22Rv1 (cell line): Measurements from ENCODE around the gene ALG14.

Experiments used
- H3K27ac ChIP-seq: fragments of 450-650 bp; 2 replicates; pipeline ENCODE4 v1.5.1; 2017
- ZFX ChIP-seq: fragments of 450-650 bp; IDR thresholded peaks from 2 replicates; pipeline ENCODE4 v1.6.1; 2017; ENCODE audit warnings: antibody characterized with exemption, borderline replicate concordance
- TF ChIP-seq, protein P1 (sequence below): fragments of 450-650 bp; IDR thresholded peaks from 2 replicates; pipeline ENCODE4 v1.5.1; 2017; ENCODE audit warnings: mild to moderate bottlenecking

ALG14 gene

GRCh38 chr1:95006681-95007080, 66.1 kb downstream of the ALG14 start:
- no peak for TF ChIP-seq ZFX
- TF ChIP-seq, protein P1, sequence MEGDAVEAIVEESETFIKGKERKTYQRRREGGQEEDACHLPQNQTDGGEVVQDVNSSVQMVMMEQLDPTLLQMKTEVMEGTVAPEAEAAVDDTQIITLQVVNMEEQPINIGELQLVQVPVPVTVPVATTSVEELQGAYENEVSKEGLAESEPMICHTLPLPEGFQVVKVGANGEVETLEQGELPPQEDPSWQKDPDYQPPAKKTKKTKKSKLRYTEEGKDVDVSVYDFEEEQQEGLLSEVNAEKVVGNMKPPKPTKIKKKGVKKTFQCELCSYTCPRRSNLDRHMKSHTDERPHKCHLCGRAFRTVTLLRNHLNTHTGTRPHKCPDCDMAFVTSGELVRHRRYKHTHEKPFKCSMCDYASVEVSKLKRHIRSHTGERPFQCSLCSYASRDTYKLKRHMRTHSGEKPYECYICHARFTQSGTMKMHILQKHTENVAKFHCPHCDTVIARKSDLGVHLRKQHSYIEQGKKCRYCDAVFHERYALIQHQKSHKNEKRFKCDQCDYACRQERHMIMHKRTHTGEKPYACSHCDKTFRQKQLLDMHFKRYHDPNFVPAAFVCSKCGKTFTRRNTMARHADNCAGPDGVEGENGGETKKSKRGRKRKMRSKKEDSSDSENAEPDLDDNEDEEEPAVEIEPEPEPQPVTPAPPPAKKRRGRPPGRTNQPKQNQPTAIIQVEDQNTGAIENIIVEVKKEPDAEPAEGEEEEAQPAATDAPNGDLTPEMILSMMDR = no peak
- H3K27ac ChIP-seq = no peak overlapping the region

DNA sequence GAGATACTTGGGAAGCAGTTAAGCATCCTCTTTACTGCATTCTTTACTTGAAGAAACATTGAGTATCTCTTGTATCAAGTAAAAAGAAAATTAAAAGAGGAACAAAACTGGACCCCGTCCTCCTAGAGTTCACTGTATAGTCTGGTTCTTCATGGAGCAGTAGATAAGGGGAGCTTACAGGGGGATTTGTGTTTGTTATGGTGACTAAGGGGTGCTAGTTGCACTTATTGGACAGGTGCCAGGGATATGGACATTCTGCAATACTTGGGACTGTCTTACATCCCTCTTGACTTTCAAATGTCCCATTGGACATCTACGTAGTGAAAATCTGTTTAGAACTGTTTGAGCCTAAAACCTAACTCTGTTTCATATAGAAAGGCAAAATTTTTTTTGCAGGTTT, 67.2 kb downstream of the ALG14 start:
- no peak for TF ChIP-seq ZFX
- TF ChIP-seq, protein P1 = no peak
- no peak overlapping the region for H3K27ac ChIP-seq

DNA sequence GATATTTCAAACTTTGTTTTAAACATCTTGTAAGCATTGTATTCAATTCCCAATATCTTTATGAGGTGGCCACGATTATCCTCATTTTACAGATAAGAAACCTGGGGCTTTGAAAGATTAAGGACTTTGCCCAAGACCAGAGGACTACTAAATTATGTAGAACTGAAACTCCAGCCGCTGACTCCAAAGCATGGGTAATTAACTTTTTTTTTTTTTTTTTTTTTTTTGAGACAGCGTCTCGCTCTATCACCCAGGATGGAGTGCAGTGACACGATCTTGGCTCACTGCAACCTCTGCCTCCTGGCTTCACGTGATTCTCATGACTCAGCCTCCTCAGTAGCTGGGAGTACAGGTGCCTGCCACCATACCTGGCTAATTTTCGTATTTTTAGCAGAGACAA, 68.7 kb downstream of the ALG14 start:
- no peak overlapping the region for H3K27ac ChIP-seq
- TF ChIP-seq, protein P1 = no peak
- no peak for TF ChIP-seq ZFX

- TF ChIP-seq, protein P1 = no peak
- no peak for TF ChIP-seq ZFX
- H3K27ac ChIP-seq = no peak overlapping the region
Measured at GRCh38 chr1:95003433-95003738, 69.4 kb downstream of the ALG14 start.

DNA sequence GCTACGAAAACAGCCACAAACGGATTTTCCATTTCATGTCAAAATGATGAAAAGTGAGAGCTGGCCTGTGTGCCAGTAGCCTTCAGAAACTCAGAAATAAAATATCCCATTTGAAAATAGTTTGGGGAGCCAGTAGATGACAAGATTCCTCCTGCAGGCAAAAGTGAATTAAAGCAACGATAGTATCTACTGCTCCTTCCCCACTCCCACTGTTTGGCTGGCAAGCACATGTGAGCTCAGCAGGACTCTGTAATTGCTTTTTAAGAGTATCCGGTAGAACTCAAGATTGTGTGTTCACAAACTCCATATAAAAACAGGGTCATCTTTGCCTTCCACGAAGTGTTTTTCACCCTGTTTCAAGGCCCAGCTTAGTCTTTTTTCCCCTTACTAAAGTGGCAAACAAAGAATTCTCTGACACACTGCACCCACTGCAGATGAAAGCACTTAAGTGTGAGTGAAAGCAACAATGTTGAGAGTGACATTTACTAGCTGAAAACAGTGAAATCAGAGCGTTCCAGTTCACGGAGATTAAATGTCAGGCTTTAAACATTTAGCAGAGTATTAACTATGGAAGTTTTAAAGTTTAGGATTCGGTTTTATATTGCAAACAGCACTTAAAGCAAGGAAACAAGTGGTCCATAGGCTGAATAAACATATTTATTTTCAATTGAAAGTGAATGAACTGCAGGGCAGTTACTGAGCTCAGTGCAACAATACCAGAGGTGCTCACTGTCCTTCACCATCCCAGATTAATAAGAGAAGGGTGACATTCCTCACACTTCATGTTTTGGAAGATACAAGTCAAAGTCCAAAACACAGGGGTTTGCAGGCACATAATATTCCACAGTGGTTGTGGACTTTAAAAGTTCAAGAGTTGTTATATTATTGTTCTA, 70.0 kb downstream of the ALG14 start:
- H3K27ac ChIP-seq = no peak overlapping the region
- TF ChIP-seq, protein P1 = no peak
- TF ChIP-seq ZFX = no peak

DNA sequence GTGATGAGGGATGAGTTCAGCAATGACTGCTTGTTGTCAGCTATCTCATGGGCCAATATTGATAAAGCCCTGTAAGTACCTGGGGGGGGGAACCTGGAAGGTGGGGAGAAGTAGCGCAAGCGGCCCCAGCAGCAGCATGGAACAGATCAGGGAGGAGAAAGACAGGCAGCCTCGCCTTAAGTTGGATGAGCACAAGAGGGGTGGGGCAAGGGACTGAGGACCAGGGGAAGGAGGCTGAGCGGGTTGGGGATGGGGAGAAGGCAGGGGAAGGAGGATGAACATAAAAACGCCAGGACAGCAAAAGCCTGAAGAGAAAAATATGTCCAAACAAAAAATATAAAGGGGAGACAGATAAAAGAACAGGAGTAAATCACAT, 70.6 kb downstream of the ALG14 start:
- H3K27ac ChIP-seq = no peak overlapping the region
- TF ChIP-seq, protein P1 = no peak
- no peak for TF ChIP-seq ZFX

DNA sequence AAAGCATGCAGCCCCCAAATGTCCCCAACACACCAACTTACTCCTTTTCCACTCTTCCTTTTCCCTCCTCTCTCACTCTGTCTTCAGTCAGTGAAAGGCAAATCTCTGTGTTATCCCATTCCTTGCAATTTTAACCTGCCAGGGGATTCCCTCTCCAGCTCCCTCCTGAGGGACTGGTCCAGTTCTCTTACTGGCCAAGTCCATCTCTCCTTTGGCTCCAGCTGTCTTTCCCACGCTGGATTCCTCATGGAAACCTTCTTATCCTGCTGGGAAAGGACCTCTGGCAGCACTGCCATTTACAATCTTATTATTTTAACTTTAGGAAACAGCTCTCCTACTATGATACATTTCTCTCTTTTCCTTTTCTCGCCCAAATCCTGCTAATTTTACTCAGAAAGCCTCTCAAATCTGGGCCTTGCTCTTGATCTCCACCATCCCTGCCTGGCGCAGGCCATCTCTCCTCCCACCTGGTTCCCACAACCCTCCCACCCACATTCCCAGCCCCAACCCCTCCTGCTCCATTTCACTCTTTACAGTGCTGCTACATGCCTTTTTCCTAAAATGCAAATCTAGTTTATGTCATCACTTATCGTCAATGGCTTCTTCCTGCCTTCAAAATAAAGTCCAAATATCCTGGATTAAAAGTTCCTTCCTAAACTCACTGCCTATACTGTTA, 73.2 kb downstream of the ALG14 start:
- no peak overlapping the region for H3K27ac ChIP-seq
- no peak for TF ChIP-seq ZFX
- TF ChIP-seq, protein P1 = no peak
